Ovary (tissue), 9 donors: ENCODE results near the gene GPR156. TPM values are rescaled to one million over a fixed set of nuclear protein-coding genes. Genes with fewer than 3 reads are reported as not detected.

Source experiments
- DNase-seq, 5 donors: peaks; one replicate each; pipeline ENCODE4 v3.0.0-alpha.2; 2019 to 2020
- H3K27ac ChIP-seq, 2 donors: fragments of 200-600 bp; one replicate each; pipeline versions ENCODE4 v1.5.1 to v1.8.0; 2019 to 2022
- H3K27me3 ChIP-seq: fragments of 200-600 bp; one replicate; pipeline ENCODE4 v1.8.0; 2022
- H3K36me3 ChIP-seq: fragments of 200-600 bp; sonication (generic); one replicate; pipeline ENCODE4 v1.5.1; 2019
- H3K4me1 ChIP-seq: one replicate; pipeline ENCODE4 v1.8.1; 2013; ENCODE audit warnings: mild to moderate bottlenecking, moderate library complexity; ENCODE audit not compliant: insufficient read depth
- H3K4me3 ChIP-seq: fragments of 200-600 bp; sonication (generic); one replicate; pipeline ENCODE4 v1.5.1; 2017
- H3K9me3 ChIP-seq, 2 donors: fragments of 200-600 bp in 1 of 2; sonication (generic) in 1 of 2; one replicate each; pipeline versions ENCODE4 v1.5.1 to v1.8.1; 2013 to 2019; ENCODE audit warnings: mild to moderate bottlenecking in 1 of 2, moderate library complexity in 1 of 2
- EP300 ChIP-seq: sonication (generic); formaldehyde crosslinking; IDR thresholded peaks from one replicate; pipeline ENCODE4 v1.6.1; 2017; ENCODE audit warnings: antibody characterized with exemption
- POLR2A ChIP-seq: fragments of 450-650 bp; IDR thresholded peaks from one replicate; pipeline ENCODE4 v1.6.1; 2017; ENCODE audit warnings: antibody characterized with exemption, mild to moderate bottlenecking, moderate library complexity
- WGBS, 3 donors: extraction: QIAGEN DNeasy Blood & Tissue Kit in 1 of 3; methylation state at CpG; one replicate each; pipeline versions ENCODE4 v1.1.5 to v1.1.7; 2013 to 2017; 5-methylcytosine and 5-hydroxymethylcytosine counted together
- intact Hi-C, 4 donors: fragments of 100-400 bp; cut with DNase I; formaldehyde crosslinking; loops; one replicate each; pipeline versions ENCODE4 v1.11.0 to v1.15.1; 2022 to 2023
- polyA plus RNA-seq, 2 donors: library from polyadenylated mRNA; stranded (reverse); fragments of 200-250 nt in 1 of 2; fragments of 350-450 nt in 1 of 2; fragmentation: Illumina TruSeq in 1 of 2; extraction: RNeasy Lipid Tissue Mini Kit (QIAGEN cat#74804) in 1 of 2; gene quantifications; one replicate each; pipeline ENCODE4 v1.2.3, GENCODE V29; 2013 to 2014
- total RNA-seq, 7 donors: library from RNA; depleted of rRNA in 2 of 7; stranded (reverse); fragments of >200 nt in 2 of 7; fragmentation: NEBNext Ultra II Directional in 3 of 7; extraction: Animal tissue kit (Norgen Biotek cat#: 25700) in 3 of 7; gene quantifications; one replicate each; pipeline versions ENCODE4 v1.1.0 to v1.2.4, GENCODE V29; 2016 to 2023
- TF ChIP-seq, protein P1 (sequence below), 3 donors: fragments of 450-650 bp in 2 of 3; fragments of 200-600 bp in 1 of 3; IDR thresholded peaks; one replicate each; pipeline versions ENCODE4 v1.5.1 to v1.8.0; 2016 to 2022; ENCODE audit warnings: antibody characterized with exemption in 3 of 3, mild to moderate bottlenecking in 1 of 3
- donor health status: DM: no; HTN: no; CAD: no; lungs with moderate emphysema.
- donor health status: DM: no; HTN: no; CAD: no.
- donor health status: Bipolar disorder and iron deficiency.
- donor health status: DM: yes; HTN: yes; CAD: no.
- donor health status: DM: no; HTN: no; CAD: no.
- donor health status: DM: yes; HTN: yes; CAD: no.

The GPR156 gene
- total and polyA plus RNA-seq, 9 donors = 0.24 to 3.5 (median 1.4) TPM

DNA sequence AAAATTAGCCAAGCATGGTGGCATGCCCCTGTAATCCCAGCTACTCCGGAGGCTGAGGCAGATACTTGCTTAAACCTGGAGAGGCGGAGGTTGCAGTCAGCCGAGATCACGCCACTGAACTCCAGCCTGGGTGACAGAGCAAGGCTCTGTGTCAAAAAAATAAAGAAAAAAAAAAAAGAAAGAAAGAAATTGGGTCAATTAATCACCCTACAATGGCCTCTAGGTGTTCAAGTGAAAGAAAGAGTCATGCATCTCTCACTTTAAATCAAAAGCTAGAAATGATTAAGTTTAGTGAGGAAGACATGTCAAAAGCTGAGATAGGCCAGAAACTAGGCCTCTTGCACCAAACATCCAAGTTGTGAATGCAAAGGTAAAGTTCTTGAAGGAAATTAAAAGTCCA, 145.9 kb downstream of the GPR156 start:
- no peak for DNase-seq
- TF ChIP-seq POLR2A (no peak), EP300 (no peak)
- TF ChIP-seq, protein P1, sequence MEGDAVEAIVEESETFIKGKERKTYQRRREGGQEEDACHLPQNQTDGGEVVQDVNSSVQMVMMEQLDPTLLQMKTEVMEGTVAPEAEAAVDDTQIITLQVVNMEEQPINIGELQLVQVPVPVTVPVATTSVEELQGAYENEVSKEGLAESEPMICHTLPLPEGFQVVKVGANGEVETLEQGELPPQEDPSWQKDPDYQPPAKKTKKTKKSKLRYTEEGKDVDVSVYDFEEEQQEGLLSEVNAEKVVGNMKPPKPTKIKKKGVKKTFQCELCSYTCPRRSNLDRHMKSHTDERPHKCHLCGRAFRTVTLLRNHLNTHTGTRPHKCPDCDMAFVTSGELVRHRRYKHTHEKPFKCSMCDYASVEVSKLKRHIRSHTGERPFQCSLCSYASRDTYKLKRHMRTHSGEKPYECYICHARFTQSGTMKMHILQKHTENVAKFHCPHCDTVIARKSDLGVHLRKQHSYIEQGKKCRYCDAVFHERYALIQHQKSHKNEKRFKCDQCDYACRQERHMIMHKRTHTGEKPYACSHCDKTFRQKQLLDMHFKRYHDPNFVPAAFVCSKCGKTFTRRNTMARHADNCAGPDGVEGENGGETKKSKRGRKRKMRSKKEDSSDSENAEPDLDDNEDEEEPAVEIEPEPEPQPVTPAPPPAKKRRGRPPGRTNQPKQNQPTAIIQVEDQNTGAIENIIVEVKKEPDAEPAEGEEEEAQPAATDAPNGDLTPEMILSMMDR (IDR thresholded peaks at IDR 0.05) = no peak
- Histone ChIP-seq H3K4me1 (no peaks in the 10 kb centered on the region), H3K4me3 (no peak overlapping the region), H3K9me3 (no peaks in the 10 kb centered on the region), H3K36me3 (no peaks in the 10 kb centered on the region), H3K27me3 (no peaks in the 10 kb centered on the region), H3K27ac (no peak overlapping the region)
- intact Hi-C loops = loop anchor here in 1 of 4 donors (5.0 kb wide), 1 partner anchor 958 kb away; no protein-coding TSS in a partner anchor
- WGBS, 3 donors = 93 to 99% (median 94%) methylated on average over 4 of the region's 4 CpGs

DNA sequence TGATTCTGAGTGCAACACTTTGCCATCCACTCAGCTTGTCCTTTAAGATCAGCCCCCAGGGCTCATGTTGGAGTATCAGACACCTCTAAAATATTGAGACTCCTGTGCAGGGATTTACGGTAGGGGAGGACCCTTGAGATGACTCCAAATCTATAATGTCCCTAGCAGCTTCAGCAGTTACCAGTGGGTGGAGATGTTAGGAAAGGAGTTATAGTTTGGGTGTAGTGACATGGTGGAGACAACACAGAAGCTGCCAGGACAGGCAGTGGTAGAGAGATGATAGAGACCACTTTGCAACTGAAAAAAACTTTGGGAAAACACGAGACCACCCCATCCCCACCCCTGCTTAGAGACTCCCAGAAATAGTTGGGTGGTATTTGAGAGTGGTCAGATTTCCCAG, 147.5 kb downstream of the GPR156 start:
- DNase-seq = no peak
- intact Hi-C loops = loop anchor here in 1 of 4 donors (5.0 kb wide), 1 partner anchor 960 kb away; no protein-coding TSS in a partner anchor
- 58 to 70% (median 62%) methylated on average over 2 of the region's 2 CpGs for WGBS, 3 donors

DNA sequence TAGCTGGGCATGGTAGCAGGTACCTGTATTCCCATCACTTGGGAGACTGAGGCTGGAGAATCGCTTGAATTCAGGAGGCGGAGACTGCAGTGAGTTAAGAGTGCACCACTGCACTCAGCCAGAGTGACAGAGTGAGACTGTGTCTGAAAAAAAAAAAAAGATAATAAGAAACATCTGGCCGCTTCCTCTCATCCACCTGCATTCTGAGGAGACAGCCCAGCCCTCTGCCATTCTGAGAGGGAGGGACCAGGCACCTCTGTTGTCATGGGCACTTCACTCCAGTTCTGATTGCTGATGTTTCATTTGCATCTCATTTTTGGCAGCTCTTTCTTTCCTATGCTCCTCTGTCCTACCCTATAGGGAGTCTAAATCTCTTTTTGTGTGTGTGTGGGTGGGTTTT, 154.4 kb downstream of the GPR156 start:
- no peak overlapping the region for H3K4me3 ChIP-seq
- no peaks in the 10 kb centered on the region for H3K27me3 ChIP-seq
- H3K36me3 ChIP-seq = no peaks in the 10 kb centered on the region
- H3K4me1 ChIP-seq = no peaks in the 10 kb centered on the region
- H3K27ac ChIP-seq = no peak overlapping the region
- H3K9me3 ChIP-seq = no peaks in the 10 kb centered on the region
- 83 to 89% (median 86%) methylated on average over 3 of the region's 3 CpGs for WGBS, 3 donors
- TF ChIP-seq, protein P1 (IDR thresholded peaks at IDR 0.05) = no peak
- TF ChIP-seq EP300 (no peak), POLR2A (no peak)
- intact Hi-C loops = no loop called here
- DNase-seq = no peak

More for the DNA sequence above, 147.5 kb downstream of the GPR156 start:
- Histone ChIP-seq H3K4me1 (no peaks in the 10 kb centered on the region), H3K27ac (no peak overlapping the region), H3K9me3 (no peaks in the 10 kb centered on the region), H3K4me3 (no peak overlapping the region), H3K27me3 (no peaks in the 10 kb centered on the region), H3K36me3 (no peaks in the 10 kb centered on the region)
- no peak for TF ChIP-seq EP300
- TF ChIP-seq POLR2A = no peak
- TF ChIP-seq, protein P1 (IDR thresholded peaks at IDR 0.05) = no peak

DNA sequence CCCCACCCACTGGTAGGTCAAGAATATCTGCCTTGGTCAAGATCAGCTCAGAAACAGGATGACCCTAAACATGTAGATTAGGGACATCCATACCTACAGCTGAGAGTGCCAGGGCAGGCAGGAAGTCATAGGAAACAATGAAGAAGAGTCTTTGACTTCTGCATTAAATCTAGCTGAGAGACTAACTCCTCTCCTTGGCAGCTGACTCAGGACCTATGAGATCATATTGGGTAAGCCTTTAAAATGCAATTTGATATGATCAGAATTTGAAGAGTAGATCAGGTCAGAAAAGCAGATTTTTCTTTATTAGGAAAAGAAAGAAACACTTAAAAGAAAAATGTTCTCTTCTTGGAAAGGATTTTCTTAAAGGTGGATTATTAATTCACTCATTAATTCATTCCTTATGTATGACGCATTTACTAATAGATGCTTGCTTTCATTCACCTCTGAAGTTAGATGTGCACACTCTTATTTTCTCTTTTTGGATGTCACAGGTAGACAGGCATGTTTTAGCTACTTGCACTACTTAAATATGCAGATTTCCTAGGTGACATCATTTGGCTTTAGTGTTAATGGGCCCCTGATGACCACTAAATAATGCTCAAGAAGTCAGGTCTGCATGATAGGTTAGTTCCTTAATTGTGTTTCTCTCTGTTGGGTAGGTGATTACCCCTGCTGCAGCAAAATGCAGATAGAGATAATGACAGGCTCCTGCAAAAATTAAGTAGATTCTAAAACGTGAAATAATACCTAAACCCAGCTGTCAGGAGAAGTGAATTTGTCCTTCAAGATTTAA, 155.1 kb downstream of the GPR156 start:
- no peaks in the 10 kb centered on the region for H3K4me1 ChIP-seq
- H3K27ac ChIP-seq = no peak overlapping the region
- H3K36me3 ChIP-seq = no peaks in the 10 kb centered on the region
- intact Hi-C loops = no loop called here
- TF ChIP-seq EP300 (no peak), POLR2A (no peak)
- H3K9me3 ChIP-seq = no peaks in the 10 kb centered on the region
- no peak overlapping the region for H3K4me3 ChIP-seq
- H3K27me3 ChIP-seq = no peaks in the 10 kb centered on the region
- no peak for DNase-seq
- 71 to 83% (median 72%) methylated on average over 2 of the region's 2 CpGs for WGBS, 3 donors

DNA sequence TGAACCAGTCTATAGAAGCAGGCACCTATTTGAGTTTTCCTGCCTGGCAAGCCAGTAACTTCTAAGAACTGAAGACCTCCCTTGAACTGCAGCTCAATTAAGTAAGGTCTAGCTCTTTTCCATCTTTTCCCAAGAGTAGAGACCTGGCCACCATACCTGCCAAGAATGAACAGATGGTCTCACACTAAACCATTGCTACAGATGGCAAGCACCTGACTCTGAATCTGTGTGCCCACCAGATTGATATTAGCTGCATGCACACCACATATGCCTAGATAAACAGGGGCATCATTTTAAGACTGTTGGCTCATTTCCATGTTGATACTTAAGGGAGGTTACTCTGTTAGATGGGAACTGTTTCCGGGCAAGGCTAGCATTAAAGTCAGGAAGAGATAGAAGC, 156.0 kb downstream of the GPR156 start:
- DNase-seq = no peak
- H3K9me3 ChIP-seq = no peaks in the 10 kb centered on the region
- intact Hi-C loops = no loop called here
- H3K4me3 ChIP-seq = no peak overlapping the region
- H3K27me3 ChIP-seq = no peaks in the 10 kb centered on the region
- TF ChIP-seq EP300 = no peak
- TF ChIP-seq, protein P1 (IDR thresholded peaks at IDR 0.05) = no peak
- TF ChIP-seq POLR2A = no peak
- H3K36me3 ChIP-seq = no peaks in the 10 kb centered on the region
- no peak overlapping the region for H3K27ac ChIP-seq
- no peaks in the 10 kb centered on the region for H3K4me1 ChIP-seq
- 63 to 84% (median 68%) methylated on average over 1 of the region's 1 CpG for WGBS, 3 donors
